Mucosa of stomach (tissue), 1 donor: ENCODE results near the gene GPC4.
"Not testable (repeated sequence)": the region's sequence is repeated elsewhere in the genome, so short reads cannot be mapped to it uniquely, and the experiment has no call there.

ENCODE experiments used
- H3K27me3 ChIP-seq: one replicate; pipeline ENCODE4 v1.7.0; 2013; ENCODE audit warnings: mild to moderate bottlenecking, low read length; ENCODE audit not compliant: control insufficient read depth, insufficient read depth
- H3K36me3 ChIP-seq: one replicate; pipeline ENCODE4 v1.7.0; 2013; ENCODE audit warnings: low read length; ENCODE audit not compliant: control insufficient read depth, insufficient read depth
- H3K4me1 ChIP-seq: one replicate; pipeline ENCODE4 v1.7.0; 2013; ENCODE audit warnings: mild to moderate bottlenecking, low read length; ENCODE audit not compliant: control insufficient read depth, insufficient read depth
- H3K4me3 ChIP-seq: one replicate; pipeline ENCODE4 v1.7.0; 2013; ENCODE audit warnings: low read length
- H3K9ac ChIP-seq: one replicate; pipeline ENCODE4 v1.7.0; 2013; ENCODE audit warnings: mild to moderate bottlenecking, low read length, moderate library complexity
- H3K9me3 ChIP-seq: one replicate; pipeline ENCODE4 v1.7.0; 2013; ENCODE audit warnings: mild to moderate bottlenecking, low read length, moderate library complexity; ENCODE audit not compliant: control insufficient read depth
- donor health status: Pancreatic carcinoma.

The GPC4 gene

DNA sequence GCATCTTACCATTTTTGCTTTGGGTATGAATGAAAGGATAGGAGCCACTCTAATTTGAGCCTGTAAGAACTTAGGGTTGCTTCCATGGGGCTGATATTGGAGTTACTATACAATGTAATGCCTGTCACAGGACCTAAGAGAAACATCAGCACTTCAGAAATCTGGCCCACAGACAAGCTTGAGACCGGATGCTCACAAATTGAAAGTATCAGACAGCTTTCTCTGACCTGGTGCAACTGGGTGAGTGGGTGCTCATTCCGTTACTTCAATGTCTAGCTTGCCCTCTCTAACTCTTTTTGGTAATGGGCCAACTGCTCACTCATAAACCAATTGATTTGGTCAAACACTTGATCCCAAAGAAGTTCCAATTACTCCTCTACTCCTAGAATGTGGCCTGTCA, 62.1 kb downstream of the GPC4 start:
- no peaks in the 10 kb centered on the region for H3K36me3 ChIP-seq
- H3K4me1 ChIP-seq, result peaks cover 10% of the 10 kb centered on the region
- no peaks in the 10 kb centered on the region for H3K27me3 ChIP-seq
- no peak overlapping the region for H3K4me3 ChIP-seq
- H3K9ac ChIP-seq, result no peak overlapping the region
- no peaks in the 10 kb centered on the region for H3K9me3 ChIP-seq

DNA sequence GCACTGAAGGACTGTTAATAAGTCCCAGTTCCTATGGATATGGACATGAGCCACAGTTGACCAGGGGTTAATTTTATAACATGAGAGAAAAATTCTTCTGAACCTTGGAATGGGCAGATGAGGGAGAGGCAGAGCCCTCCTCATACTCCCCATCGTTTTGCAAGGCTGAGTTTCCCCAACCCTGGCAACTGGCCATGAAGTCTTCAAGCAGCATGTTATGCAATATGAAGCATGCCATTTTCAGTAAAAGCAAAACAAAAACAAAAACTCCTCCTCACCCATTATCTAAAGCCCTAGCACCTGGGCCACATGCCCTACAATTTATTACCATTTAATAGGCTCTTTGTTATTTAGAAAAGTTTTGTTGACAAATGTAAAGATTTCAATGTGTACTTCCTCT, 64.5 kb downstream of the GPC4 start:
- no peaks in the 10 kb centered on the region for H3K36me3 ChIP-seq
- H3K9ac ChIP-seq, result no peak overlapping the region
- H3K9me3 ChIP-seq, result no peaks in the 10 kb centered on the region
- no peak overlapping the region for H3K4me3 ChIP-seq
- peaks cover 10% of the 10 kb centered on the region for H3K4me1 ChIP-seq
- H3K27me3 ChIP-seq, result no peaks in the 10 kb centered on the region

DNA sequence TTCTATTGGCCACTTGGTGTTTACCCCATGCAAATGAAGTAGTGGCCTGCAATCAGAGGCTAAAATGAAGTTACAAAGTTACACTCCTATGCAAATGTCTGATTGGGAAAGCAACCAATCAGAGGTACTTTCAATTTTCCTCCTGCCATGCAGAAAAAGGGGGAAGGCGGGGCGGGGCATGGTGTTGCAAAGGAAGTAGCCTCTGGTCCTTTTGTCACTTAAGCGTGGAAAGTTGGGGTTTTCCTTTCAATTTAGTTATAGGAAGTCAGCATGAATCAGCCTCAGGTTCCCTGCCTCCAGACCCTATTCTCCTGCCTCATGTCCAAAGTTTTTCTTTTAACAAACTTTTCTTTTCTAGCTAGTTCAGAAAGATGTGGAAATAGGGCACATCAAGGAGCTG, 69.3 kb downstream of the GPC4 start:
- Histone ChIP-seq H3K4me1 (peaks cover 4% of the 10 kb centered on the region), H3K9me3 (no peaks in the 10 kb centered on the region)

DNA sequence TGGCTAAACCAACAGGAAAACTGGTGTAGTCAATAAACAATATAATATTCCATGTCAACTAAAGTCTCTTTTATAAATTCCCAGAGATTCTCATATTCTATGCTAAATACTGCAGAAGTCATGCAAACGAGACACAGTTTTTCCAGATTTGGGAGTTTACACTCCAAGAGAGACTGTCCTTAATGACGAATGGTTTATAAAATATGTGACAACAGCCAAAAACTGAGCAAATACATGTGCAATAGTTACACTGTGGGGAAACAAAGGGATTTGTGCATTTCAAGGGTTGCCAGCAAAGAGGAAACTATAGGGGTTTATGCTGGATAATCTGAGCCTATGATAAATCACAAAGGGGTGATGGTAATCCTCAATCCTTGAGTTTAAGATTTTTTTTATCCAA, 75.7 kb downstream of the GPC4 start:
- Histone ChIP-seq H3K36me3 (no peaks in the 10 kb centered on the region), H3K9ac (no peak overlapping the region)

More for the DNA sequence above, 69.3 kb downstream of the GPC4 start:
- H3K36me3 ChIP-seq, result no peaks in the 10 kb centered on the region
- no peak overlapping the region for H3K4me3 ChIP-seq
- no peaks in the 10 kb centered on the region for H3K27me3 ChIP-seq
- no peak overlapping the region for H3K9ac ChIP-seq

DNA sequence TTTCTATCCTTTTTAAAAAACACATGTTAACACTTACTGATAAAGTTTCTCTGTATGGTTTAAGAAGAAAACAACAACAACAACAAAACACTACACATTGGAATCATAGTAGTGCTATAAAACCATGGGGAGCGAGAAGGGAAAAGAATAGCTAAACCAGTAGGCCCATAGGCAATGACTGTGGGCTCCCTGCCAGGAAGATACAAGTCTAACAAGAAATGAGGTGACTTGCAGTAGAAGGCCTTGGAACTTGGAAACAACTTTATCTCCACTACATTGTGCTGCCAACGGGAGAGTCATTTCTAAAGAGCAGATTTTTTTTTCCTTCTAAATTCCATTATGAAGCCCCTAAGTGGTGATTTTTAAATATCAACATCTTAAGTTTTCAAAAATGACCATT, 78.0 kb downstream of the GPC4 start:
- Histone ChIP-seq H3K9ac (no peak overlapping the region), H3K4me1 (no peaks in the 10 kb centered on the region), H3K27me3 (no peaks in the 10 kb centered on the region), H3K9me3 (no peaks in the 10 kb centered on the region), H3K4me3 (no peak overlapping the region), H3K36me3 (no peaks in the 10 kb centered on the region)

More for the DNA sequence above, 75.7 kb downstream of the GPC4 start:
- no peaks in the 10 kb centered on the region for H3K9me3 ChIP-seq
- no peaks in the 10 kb centered on the region for H3K4me1 ChIP-seq
- H3K4me3 ChIP-seq, result no peak overlapping the region
- H3K27me3 ChIP-seq, result no peaks in the 10 kb centered on the region

DNA sequence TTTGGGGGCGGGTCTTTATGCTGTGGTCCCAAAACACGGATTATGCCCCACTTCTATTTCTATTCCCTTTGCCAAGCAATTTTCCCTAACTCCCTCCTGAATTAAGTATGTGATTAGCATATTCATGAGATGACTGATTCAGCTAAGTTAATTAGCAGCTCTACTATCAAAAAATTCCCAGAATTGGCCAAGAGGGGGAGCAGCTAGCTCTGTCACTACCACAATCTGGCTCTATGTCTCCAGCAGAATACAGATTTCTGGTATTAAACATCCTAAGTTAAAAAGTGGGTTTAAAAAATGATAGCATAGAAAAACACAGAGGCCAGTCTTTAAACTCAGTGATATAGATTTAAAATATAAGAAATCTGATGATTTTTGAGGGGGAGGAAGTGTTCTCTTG, 80.3 kb downstream of the GPC4 start:
- H3K9ac ChIP-seq, result no peak overlapping the region
- H3K9me3 ChIP-seq, result no peaks in the 10 kb centered on the region
- H3K4me3 ChIP-seq, result no peak overlapping the region
- H3K27me3 ChIP-seq, result no peaks in the 10 kb centered on the region
- H3K36me3 ChIP-seq, result no peaks in the 10 kb centered on the region
- no peaks in the 10 kb centered on the region for H3K4me1 ChIP-seq

DNA sequence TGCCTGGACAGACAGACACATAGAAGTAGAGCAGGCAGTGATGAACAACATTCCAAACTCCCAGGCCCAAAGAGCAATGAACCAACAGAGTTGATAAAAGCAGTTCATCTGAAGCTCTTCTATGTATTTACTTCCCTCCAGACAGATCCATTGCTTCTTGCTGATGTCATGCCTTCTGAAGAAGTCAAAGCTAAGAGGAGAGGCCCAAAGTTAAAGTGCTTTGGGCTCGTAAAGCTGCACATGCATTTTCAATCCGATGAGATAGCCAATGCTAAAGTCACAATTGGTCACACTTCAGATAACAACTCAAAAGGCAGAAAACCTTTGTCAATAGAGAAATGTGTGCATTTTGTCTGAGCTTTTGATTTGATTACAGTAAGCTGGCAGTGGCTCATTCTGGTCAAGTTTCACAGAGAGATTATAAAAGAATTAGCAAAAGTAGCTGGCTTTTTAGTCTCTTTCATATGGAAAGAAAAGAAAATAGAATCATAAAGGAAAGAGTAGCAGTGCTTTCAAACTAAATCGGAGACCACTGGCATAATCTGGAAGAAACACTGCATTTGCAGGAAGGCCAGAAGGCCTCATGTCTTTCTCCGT, 82.0 kb downstream of the GPC4 start:
- Histone ChIP-seq H3K4me1 (no peaks in the 10 kb centered on the region), H3K27me3 (no peaks in the 10 kb centered on the region), H3K9me3 (no peaks in the 10 kb centered on the region), H3K36me3 (no peaks in the 10 kb centered on the region), H3K9ac (no peak overlapping the region), H3K4me3 (no peak overlapping the region)

DNA sequence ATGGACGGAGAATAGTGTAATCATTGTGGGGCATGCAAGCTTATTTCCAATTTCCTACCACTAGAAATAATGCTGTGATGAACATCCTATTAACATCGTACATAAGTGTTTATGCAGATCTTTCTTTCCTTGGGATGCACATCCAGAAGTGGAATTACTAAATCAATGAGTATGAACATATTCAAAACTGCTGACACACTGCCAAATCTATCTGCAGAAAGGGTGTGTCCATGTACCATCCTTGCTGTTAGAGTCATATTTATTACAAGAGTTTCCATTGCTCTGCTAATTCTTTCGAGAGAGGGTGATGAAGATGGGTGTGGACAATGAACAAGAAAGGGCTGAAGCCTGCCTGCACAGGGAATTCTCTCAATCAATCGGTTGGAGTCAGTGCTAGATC, 82.6 kb downstream of the GPC4 start:
- H3K36me3 ChIP-seq, result no peaks in the 10 kb centered on the region
- no peak overlapping the region for H3K9ac ChIP-seq
- H3K4me3 ChIP-seq, result no peak overlapping the region
- no peaks in the 10 kb centered on the region for H3K4me1 ChIP-seq
- H3K27me3 ChIP-seq, result no peaks in the 10 kb centered on the region
- H3K9me3 ChIP-seq, result no peaks in the 10 kb centered on the region

DNA sequence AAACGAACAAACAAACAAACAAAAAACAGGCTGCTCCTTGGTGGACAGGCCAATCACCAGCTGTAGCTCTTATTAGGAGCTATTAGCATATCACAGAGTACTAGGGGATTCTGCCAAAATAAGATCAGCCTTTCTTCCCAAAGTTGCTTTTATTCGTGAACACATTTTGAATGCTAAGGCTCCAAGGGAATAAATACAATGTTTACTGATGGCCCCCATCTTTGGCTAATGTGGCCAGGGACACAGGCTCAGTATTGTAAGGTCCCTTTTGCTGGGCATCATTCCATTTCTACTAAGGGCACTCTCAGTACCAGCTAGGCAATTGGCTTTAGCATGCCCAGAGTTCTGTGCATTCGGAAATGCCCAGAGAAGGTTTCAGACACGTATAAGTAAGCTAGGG, 84.3 kb downstream of the GPC4 start:
- Histone ChIP-seq H3K4me1 (no peaks in the 10 kb centered on the region), H3K9ac (no peak overlapping the region), H3K9me3 (no peaks in the 10 kb centered on the region), H3K4me3 (no peak overlapping the region), H3K36me3 (no peaks in the 10 kb centered on the region), H3K27me3 (no peaks in the 10 kb centered on the region)

DNA sequence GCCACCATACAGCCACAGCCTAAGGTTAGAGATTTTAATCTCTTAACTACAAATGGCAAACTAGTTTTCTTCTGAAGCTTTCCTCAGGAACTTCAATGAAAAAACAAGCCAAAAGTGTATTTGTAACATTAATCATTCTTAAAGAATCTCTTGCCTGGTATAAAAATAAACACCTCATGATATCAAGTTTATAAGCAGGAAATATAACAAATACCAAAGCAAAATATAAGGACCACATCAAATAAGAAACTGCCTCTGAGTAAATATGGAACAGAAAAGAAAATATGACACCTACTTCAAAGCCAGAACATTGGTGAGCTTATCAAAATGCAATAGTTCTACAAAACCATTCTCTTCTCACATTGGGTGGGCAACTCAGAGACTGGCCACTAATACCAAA, 89.9 kb downstream of the GPC4 start:
- Histone ChIP-seq H3K9me3 (no peaks in the 10 kb centered on the region), H3K4me3 (no peak overlapping the region), H3K27me3 (no peaks in the 10 kb centered on the region), H3K36me3 (no peaks in the 10 kb centered on the region), H3K9ac (no peak overlapping the region), H3K4me1 (no peaks in the 10 kb centered on the region)

DNA sequence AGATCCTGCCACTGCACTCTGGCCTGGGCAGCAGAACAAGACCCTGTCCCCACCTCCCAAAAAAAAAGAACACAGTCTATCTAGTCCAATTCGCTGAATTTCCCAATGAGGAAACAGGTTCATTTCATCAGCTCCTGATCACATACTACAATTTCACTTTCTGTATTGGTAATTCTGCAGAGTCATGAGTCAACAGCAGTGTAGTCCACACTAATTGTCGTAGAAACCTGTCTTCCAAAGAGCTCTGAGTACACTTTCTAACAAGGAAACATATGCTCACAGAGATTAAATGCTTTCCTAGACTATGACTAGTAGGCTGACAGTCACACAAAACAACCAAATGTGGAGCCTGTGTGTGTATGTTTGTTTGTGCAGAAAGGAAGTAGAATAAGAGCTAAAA, 91.9 kb downstream of the GPC4 start:
- Histone ChIP-seq H3K9ac (no peak overlapping the region), H3K4me1 (no peaks in the 10 kb centered on the region), H3K27me3 (no peaks in the 10 kb centered on the region), H3K4me3 (no peak overlapping the region), H3K36me3 (no peaks in the 10 kb centered on the region), H3K9me3 (no peaks in the 10 kb centered on the region)

DNA sequence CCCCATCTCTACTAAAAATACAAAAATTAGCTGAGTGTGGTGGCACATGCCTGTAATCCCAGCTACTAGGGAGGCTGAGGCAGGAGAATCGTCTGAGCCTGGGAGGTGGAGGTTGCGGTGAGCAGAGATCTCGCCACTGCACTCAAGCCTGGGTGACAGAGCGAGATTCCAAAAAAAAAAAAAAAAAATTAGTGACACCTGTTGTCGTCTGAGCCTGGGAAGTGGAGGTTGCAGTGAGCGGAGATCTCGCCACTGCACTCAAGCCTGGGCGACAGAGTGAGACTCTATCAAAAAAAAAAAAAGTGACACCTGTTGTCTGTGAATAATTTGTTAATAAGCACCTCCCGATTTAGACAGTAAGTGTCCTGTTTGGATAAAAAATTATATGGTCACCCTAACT, 93.0 kb downstream of the GPC4 start:
- H3K9ac ChIP-seq, H3K4me3 ChIP-seq, H3K27me3 ChIP-seq, H3K36me3 ChIP-seq, H3K9me3 ChIP-seq, H3K4me1 ChIP-seq: not testable (repeated sequence)

DNA sequence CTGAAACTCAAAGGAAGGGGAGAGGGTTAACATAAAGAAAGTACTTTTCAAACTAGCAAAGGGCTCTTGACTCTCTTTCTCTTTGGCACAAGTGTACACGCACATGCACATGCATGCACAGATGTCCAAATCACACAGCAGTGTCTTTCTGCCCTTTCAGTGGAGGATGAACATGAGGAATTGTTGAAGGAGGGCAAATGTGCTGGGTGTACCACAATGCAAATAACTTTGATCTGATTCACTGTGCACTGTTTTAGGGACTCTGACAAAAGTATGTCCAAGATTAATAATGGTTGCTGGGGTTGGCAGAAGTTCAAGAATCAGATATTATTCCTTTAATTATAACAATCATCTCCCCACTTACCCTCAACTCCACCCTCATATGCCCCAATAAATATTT, 93.8 kb downstream of the GPC4 start:
- no peaks in the 10 kb centered on the region for H3K9me3 ChIP-seq
- no peak overlapping the region for H3K4me3 ChIP-seq
- no peaks in the 10 kb centered on the region for H3K27me3 ChIP-seq
- no peaks in the 10 kb centered on the region for H3K36me3 ChIP-seq
- no peak overlapping the region for H3K9ac ChIP-seq
- no peaks in the 10 kb centered on the region for H3K4me1 ChIP-seq
